WERI-Rb-1 (cell line): ENCODE data around the gene NUP62CL.
"Not testable (repeated sequence)": the region's sequence is repeated elsewhere in the genome, so short reads cannot be mapped to it uniquely, and the experiment has no call there.

Experiments
- DNase-seq: peaks from one replicate; pipeline ENCODE4 v3.0.0-alpha.2; 2020
- H3K27ac ChIP-seq: fragments of 250-450 bp; sonication (Bioruptor Pico); 2 replicates; pipeline ENCODE4 v1.5.1; 2020; ENCODE audit warnings: mild to moderate bottlenecking, moderate library complexity
- H3K27me3 ChIP-seq: fragments of 250-450 bp; sonication (Bioruptor Pico); 2 replicates; pipeline ENCODE4 v1.5.1; 2021; ENCODE audit warnings: mild to moderate bottlenecking, low read depth, moderate library complexity; ENCODE audit not compliant: insufficient read depth, severe bottlenecking
- H3K36me3 ChIP-seq: fragments of 250-450 bp; sonication (Bioruptor Pico); 2 replicates; pipeline ENCODE4 v1.5.1; 2020; ENCODE audit warnings: mild to moderate bottlenecking, moderate library complexity
- H3K4me3 ChIP-seq: 2 replicates; pipeline ENCODE4 v1.5.1; 2011; ENCODE audit warnings: low read depth, mild to moderate bottlenecking, control low read depth, low read length
- H3K9me3 ChIP-seq: fragments of 250-450 bp; sonication (Bioruptor Pico); 2 replicates; pipeline ENCODE4 v1.5.1; 2021; ENCODE audit warnings: mild to moderate bottlenecking, moderate library complexity; ENCODE audit not compliant: severe bottlenecking
- TF ChIP-seq, protein P1 (sequence below): IDR thresholded peaks from 2 replicates; pipeline ENCODE4 v1.5.1; 2011; ENCODE audit warnings: low read depth, mild to moderate bottlenecking, control low read depth, inconsistent platforms, low read length

NUP62CL gene

DNA sequence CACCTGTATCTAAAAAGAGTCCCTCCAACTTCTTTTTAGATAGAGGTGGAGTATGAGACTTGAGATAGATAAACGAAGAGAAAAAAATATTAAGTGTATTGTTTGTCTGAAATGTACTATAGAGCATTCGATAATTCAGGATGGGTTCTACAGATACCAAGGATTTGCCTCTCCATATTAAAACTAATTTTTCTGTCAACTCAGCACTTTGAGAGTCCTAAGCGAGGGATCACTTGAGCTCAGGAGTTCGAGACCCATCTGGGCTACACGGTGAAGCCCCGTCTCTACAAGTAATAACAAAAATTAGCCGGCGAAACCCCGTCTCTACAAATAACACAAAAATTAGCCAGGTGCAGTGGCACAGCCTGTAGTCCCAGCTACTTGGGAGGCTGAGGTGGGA lies 1.7 kb upstream of the NUP62CL start:
- TF ChIP-seq, protein P1, sequence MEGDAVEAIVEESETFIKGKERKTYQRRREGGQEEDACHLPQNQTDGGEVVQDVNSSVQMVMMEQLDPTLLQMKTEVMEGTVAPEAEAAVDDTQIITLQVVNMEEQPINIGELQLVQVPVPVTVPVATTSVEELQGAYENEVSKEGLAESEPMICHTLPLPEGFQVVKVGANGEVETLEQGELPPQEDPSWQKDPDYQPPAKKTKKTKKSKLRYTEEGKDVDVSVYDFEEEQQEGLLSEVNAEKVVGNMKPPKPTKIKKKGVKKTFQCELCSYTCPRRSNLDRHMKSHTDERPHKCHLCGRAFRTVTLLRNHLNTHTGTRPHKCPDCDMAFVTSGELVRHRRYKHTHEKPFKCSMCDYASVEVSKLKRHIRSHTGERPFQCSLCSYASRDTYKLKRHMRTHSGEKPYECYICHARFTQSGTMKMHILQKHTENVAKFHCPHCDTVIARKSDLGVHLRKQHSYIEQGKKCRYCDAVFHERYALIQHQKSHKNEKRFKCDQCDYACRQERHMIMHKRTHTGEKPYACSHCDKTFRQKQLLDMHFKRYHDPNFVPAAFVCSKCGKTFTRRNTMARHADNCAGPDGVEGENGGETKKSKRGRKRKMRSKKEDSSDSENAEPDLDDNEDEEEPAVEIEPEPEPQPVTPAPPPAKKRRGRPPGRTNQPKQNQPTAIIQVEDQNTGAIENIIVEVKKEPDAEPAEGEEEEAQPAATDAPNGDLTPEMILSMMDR = no peak
- H3K27ac ChIP-seq = no peak overlapping the region
- no peaks in the 10 kb centered on the region for H3K9me3 ChIP-seq
- no peak for DNase-seq
- H3K4me3 ChIP-seq = no peak overlapping the region
- H3K27me3 ChIP-seq = peaks cover 23% of the 10 kb centered on the region
- H3K36me3 ChIP-seq = no peaks in the 10 kb centered on the region

DNA sequence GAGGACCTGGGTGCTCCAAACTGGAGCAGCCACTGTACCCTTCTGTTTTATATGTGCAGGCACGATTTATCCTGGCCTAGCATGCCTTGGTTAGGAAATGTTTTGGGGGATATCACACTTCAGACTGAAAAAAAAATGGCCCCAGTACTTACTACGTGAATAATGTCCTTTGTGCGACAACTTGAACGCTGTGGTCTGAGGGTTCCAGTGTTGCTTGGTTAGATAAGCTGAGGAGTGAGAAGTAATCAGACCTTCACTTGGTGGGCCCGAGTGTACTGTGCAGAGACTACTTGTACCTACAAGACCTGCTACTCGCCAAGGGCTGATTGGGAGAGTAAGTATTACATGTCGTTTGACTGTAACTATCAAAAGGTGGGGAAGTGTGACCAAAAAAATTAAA lies 856 bp upstream of the NUP62CL start:
- no peak for DNase-seq
- no peaks in the 10 kb centered on the region for H3K9me3 ChIP-seq
- no peak overlapping the region for H3K4me3 ChIP-seq
- no peak overlapping the region for H3K27ac ChIP-seq
- no peaks in the 10 kb centered on the region for H3K36me3 ChIP-seq
- TF ChIP-seq, protein P1 = no peak
- peaks cover 23% of the 10 kb centered on the region for H3K27me3 ChIP-seq

DNA sequence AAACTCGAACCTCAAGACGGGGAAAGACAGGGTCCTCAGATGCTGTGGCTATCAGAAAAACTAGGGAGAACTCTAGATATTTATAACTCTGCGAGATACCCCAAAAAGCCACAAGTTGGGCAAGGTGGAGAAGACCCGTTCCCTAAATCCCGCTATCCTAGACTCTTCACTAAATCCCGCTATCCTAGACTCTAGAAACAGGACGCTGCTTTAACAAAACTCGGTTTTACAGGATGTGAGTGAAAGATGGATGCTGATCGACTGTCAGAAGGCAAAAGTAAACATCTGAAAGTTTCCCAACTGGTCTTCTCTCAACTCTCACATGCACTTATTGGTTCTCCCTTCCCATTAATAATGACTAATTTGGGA lies 448 bp upstream of the NUP62CL start:
- Histone ChIP-seq H3K36me3 (no peaks in the 10 kb centered on the region), H3K4me3 (no peak overlapping the region), H3K27me3 (peaks cover 23% of the 10 kb centered on the region)

DNA sequence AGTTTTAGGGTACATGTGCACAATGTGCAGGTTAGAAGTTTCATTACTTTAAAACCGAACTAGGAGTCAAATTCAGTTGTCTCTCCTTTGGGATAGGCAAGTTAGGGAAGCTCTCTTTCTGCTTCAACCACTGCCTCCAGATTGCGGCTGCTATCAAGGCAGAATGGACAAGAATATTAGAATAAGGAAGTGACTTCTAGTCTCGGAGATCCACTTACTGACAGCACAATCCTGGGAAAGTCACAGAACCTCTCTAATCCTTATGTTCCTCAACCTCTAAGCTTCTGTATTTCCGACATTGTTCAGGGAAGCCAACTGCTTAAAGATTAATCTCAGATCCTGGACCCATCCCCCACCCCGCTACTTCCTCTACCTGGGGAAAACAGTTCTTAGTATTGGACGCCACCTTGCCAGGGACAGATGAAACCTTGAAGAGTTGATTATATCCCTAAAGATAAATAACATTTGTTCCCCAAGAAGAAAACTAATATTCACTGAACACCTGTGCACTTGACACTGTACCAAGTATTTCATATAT lies 2.1 kb downstream of the NUP62CL start:
- Histone ChIP-seq H3K27me3 (peaks cover 21% of the 10 kb centered on the region), H3K36me3 (no peaks in the 10 kb centered on the region), H3K27ac (no peak overlapping the region), H3K9me3 (no peaks in the 10 kb centered on the region), H3K4me3 (no peak overlapping the region)
- TF ChIP-seq, protein P1 = no peak
- DNase-seq = peak; percentile 73

More for the DNA sequence above, 448 bp upstream of the NUP62CL start:
- TF ChIP-seq, protein P1 = no peak
- Histone ChIP-seq H3K9me3 (no peaks in the 10 kb centered on the region), H3K27ac (no peak overlapping the region)
- DNase-seq = no peak

DNA sequence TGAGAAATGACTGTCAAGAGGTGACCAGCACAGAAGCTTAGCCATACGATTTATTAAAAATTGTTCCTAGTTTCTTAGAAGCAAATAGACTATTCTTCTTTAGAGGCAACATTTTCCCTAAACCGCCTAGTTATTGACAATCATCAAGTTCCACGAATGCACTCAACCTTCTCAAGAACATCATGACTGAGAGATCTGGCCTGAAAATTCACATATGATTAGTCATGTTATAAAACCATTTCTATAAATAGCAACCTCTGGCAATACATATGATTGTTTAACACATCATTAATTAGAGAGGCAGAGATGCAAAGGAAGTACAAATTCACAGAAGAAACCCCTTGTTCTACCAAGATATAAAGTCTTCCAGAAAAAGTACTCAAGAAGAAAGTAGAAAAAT lies 6.7 kb downstream of the NUP62CL start:
- no peaks in the 10 kb centered on the region for H3K36me3 ChIP-seq
- H3K9me3 ChIP-seq = no peaks in the 10 kb centered on the region
- DNase-seq = no peak
- no peak overlapping the region for H3K27ac ChIP-seq
- H3K27me3 ChIP-seq = peaks cover 3% of the 10 kb centered on the region
- H3K4me3 ChIP-seq = no peak overlapping the region
- TF ChIP-seq, protein P1 = no peak

DNA sequence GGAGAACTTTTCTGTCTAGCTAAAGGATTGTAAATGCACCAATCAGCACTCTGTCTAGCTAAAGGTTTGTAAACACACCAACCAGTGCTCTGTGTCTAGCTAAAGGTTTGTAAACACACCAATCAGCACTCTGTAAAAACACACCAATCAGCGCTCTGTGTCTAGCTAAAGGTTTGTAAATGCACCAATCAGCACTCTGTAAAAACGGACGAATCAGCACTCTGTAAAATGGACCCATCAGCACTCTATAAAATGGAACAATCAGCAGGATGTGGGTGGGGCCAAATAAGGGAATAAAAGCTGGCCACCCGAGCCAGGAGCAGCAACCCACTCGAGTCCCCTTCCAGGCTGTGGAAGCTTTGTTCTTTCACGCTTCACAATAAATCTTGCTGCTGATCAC lies 8.2 kb downstream of the NUP62CL start:
- not testable (repeated sequence) for H3K9me3 ChIP-seq

More for the DNA sequence above, 8.2 kb downstream of the NUP62CL start:
- H3K27me3 ChIP-seq, DNase-seq, H3K36me3 ChIP-seq, H3K4me3 ChIP-seq, H3K27ac ChIP-seq: not testable (repeated sequence)
